Psoas muscle (tissue), 8 donors: ENCODE data around the gene PLEKHA6. TPM values are rescaled to one million over a fixed set of nuclear protein-coding genes. Genes with fewer than 3 reads are reported as not detected.

Experiments
- ATAC-seq, 4 donors: fragments of 200-7000 bp; cut with Tn5 transposase; one replicate each; pipeline ENCODE4 v1.9.1; 2020; ENCODE audit warnings: moderate library complexity in 3 of 4, mild to moderate bottlenecking in 2 of 4
- DNase-seq, 2 donors: peaks; one replicate each; pipeline ENCODE4 v3.0.0-alpha.2; 2020
- H3K27ac ChIP-seq: fragments of 200-600 bp; one replicate; pipeline ENCODE4 v1.8.0; 2022
- H3K27me3 ChIP-seq, 3 donors: fragments of 200-600 bp in 1 of 3; one replicate each; pipeline versions ENCODE4 v1.6.1 to v1.8.0; 2013 to 2022; ENCODE audit warnings: low read length in 2 of 3, mild to moderate bottlenecking in 2 of 3, moderate library complexity in 1 of 3; ENCODE audit not compliant: insufficient read depth in 3 of 3
- H3K36me3 ChIP-seq, 2 donors: fragments of 200-600 bp in 1 of 2; one replicate each; pipeline versions ENCODE4 v1.6.1 to v1.8.0; 2013 to 2022; ENCODE audit warnings: low read depth in 1 of 2, mild to moderate bottlenecking in 1 of 2, moderate library complexity in 1 of 2; ENCODE audit not compliant: insufficient read depth in 1 of 2
- H3K4me1 ChIP-seq: fragments of 200-600 bp; one replicate; pipeline ENCODE4 v1.8.0; 2022
- H3K4me3 ChIP-seq: fragments of 200-600 bp; one replicate; pipeline ENCODE4 v1.8.0; 2022; ENCODE audit warnings: mild to moderate bottlenecking
- H3K9me3 ChIP-seq: fragments of 200-600 bp; one replicate; pipeline ENCODE4 v1.8.0; 2022
- WGBS, 3 donors: extraction: QIAGEN DNeasy Blood & Tissue Kit; methylation state at CpG; one replicate each; pipeline versions ENCODE4 v1.1.6 to v1.1.7; 2013; 5-methylcytosine and 5-hydroxymethylcytosine counted together
- intact Hi-C, 2 donors: fragments of 100-400 bp; cut with DNase I; formaldehyde crosslinking; loops; one replicate each; pipeline versions ENCODE4 v1.11.0 to v1.14.2; 2022
- polyA plus RNA-seq, 3 donors: library from polyadenylated mRNA; stranded (reverse); fragments of 200-250 nt; gene quantifications; one replicate each; pipeline ENCODE4 v1.2.3, GENCODE V29; 2013
- total RNA-seq, 4 donors: library from RNA; stranded (reverse); fragmentation: NEBNext Ultra II Directional in 2 of 4; extraction: Animal tissue kit (Norgen Biotek cat#: 25700) in 2 of 4; gene quantifications; one replicate each; pipeline versions ENCODE4 v1.2.1 to v1.2.4, GENCODE V29; 2021 to 2023
- TF ChIP-seq, protein P1 (sequence below): fragments of 200-600 bp; IDR thresholded peaks from one replicate; pipeline ENCODE4 v1.8.0; 2022; ENCODE audit warnings: antibody characterized with exemption
- donor health status: healthy with polysubstance abuse.
- donor health status: DM: no; HTN: no; CAD: no; lungs with moderate emphysema.
- donor health status: Bipolar disorder and iron deficiency.
- donor health status: healthy.
- donor health status: DM: yes; HTN: yes; CAD: no.
- donor health status: DM: no; HTN: no; CAD: no.
- donor health status: DM: no; HTN: no; CAD: no.
- donor health status: DM: yes; HTN: yes; CAD: no.

PLEKHA6 gene
- total and polyA plus RNA-seq, 7 donors, result 0.92 to 7.1 (median 1.7) TPM

DNA sequence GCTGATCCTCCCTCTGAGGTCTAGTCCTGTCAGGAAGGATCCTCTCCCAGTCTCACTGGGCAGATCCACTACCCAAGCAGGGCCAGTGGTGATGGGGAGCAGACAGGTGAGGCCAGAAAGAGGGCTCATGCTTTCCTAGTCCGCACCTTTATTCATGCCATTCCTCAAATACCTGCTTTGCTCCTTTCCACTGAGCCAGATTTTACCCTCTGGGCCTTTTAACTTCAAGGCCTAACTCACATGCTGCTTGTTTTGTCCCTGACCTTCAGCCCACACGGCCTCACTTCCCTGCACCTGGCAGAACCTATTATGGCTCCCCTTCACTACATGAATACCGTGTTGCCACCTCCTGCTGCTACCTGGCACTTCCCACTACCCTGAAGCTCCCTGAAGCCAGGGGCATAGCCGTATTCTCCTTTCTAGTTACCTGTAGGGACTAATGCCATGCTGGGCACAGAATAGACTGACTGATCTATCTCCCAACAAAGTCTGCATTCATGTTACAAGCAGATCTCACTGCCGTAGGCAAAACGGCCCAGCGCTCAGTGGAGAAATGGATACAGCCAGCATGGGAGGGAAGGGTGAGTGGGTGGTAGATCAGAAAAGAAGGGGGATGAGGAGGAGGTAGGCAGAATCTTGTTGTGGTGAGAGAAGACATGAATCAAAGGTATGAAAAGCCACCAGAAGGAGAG is 109.8 kb downstream of the PLEKHA6 start:
- TF ChIP-seq, protein P1, sequence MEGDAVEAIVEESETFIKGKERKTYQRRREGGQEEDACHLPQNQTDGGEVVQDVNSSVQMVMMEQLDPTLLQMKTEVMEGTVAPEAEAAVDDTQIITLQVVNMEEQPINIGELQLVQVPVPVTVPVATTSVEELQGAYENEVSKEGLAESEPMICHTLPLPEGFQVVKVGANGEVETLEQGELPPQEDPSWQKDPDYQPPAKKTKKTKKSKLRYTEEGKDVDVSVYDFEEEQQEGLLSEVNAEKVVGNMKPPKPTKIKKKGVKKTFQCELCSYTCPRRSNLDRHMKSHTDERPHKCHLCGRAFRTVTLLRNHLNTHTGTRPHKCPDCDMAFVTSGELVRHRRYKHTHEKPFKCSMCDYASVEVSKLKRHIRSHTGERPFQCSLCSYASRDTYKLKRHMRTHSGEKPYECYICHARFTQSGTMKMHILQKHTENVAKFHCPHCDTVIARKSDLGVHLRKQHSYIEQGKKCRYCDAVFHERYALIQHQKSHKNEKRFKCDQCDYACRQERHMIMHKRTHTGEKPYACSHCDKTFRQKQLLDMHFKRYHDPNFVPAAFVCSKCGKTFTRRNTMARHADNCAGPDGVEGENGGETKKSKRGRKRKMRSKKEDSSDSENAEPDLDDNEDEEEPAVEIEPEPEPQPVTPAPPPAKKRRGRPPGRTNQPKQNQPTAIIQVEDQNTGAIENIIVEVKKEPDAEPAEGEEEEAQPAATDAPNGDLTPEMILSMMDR, result no peak
- Histone ChIP-seq H3K4me1 (no peaks in the 10 kb centered on the region), H3K27me3 (peaks cover 0 to 5% (median 3%) of the 10 kb centered on the region in 3 donors), H3K4me3 (no peak overlapping the region), H3K27ac (no peak overlapping the region), H3K9me3 (no peaks in the 10 kb centered on the region), H3K36me3 (no peaks in the 10 kb centered on the region)
- intact Hi-C loops, result no loop called here
- ATAC-seq, result no peak
- no peak for DNase-seq
- WGBS, 3 donors, result 68 to 73% (median 71%) methylated on average over 7 of the region's 7 CpGs

DNA sequence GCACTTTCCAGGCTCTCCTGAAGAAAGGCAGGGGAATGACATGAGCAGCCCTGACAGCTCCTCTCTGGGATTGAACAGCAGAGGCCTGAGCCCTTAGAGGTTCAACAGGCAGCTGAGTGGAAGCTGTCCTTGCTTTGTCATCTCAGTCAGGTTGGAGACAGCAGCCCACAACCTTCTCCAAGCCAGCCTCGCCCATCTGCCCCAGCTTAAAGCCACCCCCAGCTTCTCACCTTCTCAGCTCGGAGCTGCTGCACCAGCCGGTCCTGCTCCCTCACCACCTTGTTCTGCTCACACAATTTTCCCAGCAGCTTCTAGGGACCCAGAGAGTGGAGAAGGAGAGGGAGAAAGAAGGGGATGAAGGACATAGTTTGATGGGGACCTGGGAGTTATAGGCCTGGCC is 110.8 kb downstream of the PLEKHA6 start:
- Histone ChIP-seq H3K4me3 (no peak overlapping the region), H3K27me3 (peaks cover 0 to 5% (median 3%) of the 10 kb centered on the region in 3 donors), H3K4me1 (no peaks in the 10 kb centered on the region), H3K9me3 (no peaks in the 10 kb centered on the region), H3K36me3 (no peaks in the 10 kb centered on the region), H3K27ac (no peak overlapping the region)
- intact Hi-C loops, result no loop called here
- no peak for DNase-seq
- 97 to 100% (median 98%) methylated on average over 3 of the region's 3 CpGs for WGBS, 3 donors
- TF ChIP-seq, protein P1, result no peak
- no peak for ATAC-seq

DNA sequence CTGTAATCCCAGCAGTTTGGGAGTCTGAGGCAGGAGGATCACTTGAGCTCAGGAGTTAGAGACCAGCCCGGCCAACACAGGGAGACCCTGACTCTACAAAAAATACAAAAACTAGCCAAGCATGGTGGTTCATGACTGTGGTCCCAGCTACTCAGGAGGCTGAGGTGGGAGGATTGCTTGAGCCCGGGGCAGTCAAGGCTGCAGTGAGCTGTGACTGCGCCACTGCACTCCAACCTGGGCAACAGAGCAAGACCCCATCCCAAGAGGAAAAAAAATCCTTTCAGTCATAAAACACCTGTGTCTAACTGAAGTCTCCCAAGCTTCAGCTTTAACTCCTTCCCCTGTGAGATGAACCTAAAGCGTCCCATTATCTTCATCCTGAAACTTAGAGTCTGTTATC is 112.9 kb downstream of the PLEKHA6 start:
- no peak overlapping the region for H3K27ac ChIP-seq
- no peaks in the 10 kb centered on the region for H3K9me3 ChIP-seq
- H3K27me3 ChIP-seq, result peaks cover 0 to 5% (median 3%) of the 10 kb centered on the region in 3 donors
- WGBS, 3 donors, result 91 to 96% (median 94%) methylated on average over 4 of the region's 4 CpGs
- no peak for ATAC-seq
- no peaks in the 10 kb centered on the region for H3K4me1 ChIP-seq
- H3K36me3 ChIP-seq, result no peaks in the 10 kb centered on the region
- H3K4me3 ChIP-seq, result no peak overlapping the region
- TF ChIP-seq, protein P1, result no peak
- peak in 1 of 2 donors; percentile 6 for DNase-seq
- intact Hi-C loops, result no loop called here

- H3K4me1 ChIP-seq, result no peaks in the 10 kb centered on the region
- no peak overlapping the region for H3K4me3 ChIP-seq
- H3K9me3 ChIP-seq, result no peaks in the 10 kb centered on the region
- WGBS, 3 donors, result 96 to 98% (median 97%) methylated on average over 10 of the region's 10 CpGs
- TF ChIP-seq, protein P1, result no peak
- DNase-seq, result peak in 1 of 2 donors; percentile 40
- peaks cover 0 to 5% (median 3%) of the 10 kb centered on the region in 3 donors for H3K27me3 ChIP-seq
- intact Hi-C loops, result no loop called here
- H3K36me3 ChIP-seq, result no peaks in the 10 kb centered on the region
- H3K27ac ChIP-seq, result no peak overlapping the region
- no peak for ATAC-seq
Measured at GRCh38 chr1:204242920-204243319, 116.8 kb downstream of the PLEKHA6 start.

DNA sequence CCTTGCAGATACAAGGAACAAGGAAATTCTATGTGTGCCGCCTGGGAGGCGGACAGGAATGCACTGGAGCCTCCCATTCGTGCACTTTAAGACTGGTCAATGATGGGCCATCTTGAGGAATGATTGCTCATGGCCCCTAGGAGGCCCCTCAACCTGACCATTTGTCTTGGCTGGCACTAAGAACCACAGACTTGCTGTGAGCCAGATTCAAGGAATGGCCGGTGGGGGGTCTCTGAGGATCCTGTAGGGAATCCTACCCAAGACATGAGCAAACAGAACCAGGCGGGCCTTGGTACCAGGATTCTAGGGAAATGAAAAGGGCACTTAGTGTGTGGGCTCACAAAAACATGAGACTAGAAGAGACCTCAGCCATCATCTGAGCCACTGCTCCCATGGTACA is 117.8 kb downstream of the PLEKHA6 start:
- Histone ChIP-seq H3K36me3 (no peaks in the 10 kb centered on the region), H3K9me3 (no peaks in the 10 kb centered on the region), H3K27ac (no peak overlapping the region), H3K27me3 (peaks cover 0 to 3% (median 2%) of the 10 kb centered on the region in 3 donors), H3K4me1 (no peaks in the 10 kb centered on the region), H3K4me3 (no peak overlapping the region)
- intact Hi-C loops, result no loop called here
- TF ChIP-seq, protein P1, result no peak
- DNase-seq, result peak in 1 of 2 donors; percentile 15
- 92 to 98% (median 94%) methylated on average over 5 of the region's 5 CpGs for WGBS, 3 donors
- ATAC-seq, result no peak
